Body of pancreas (tissue), 4 donors: ENCODE measurements around the gene LOXL3.
"Not testable (repeated sequence)": the region's sequence is repeated elsewhere in the genome, so short reads cannot be mapped to it uniquely, and the experiment has no call there.

Experiments
- CTCF ChIP-seq, 7 experiments: fragments of 450-650 bp in 4 of 7; fragments of 200-600 bp in 3 of 7; sonication (generic) in 3 of 7; IDR thresholded peaks; one replicate each; pipeline ENCODE4 v1.5.1; 2016 to 2019; ENCODE audit warnings: antibody characterized with exemption in 7 of 7
- POLR2A ChIP-seq, 3 donors: fragments of 450-650 bp; IDR thresholded peaks; one replicate each; pipeline ENCODE4 v1.6.1; 2016; ENCODE audit warnings: antibody characterized with exemption in 3 of 3, mild to moderate bottlenecking in 2 of 3

- not testable (repeated sequence) for TF ChIP-seq CTCF, POLR2A (IDR thresholded peaks at IDR 0.05)
Measured at GRCh38 chr2:74483675-74484164, 70.0 kb downstream of the LOXL3 start.
